HEK293 (cell line): Measurements from ENCODE around the gene SSBP3.

Experiments used
- CTCF ChIA-PET: fragments of 350-600 bp; formaldehyde crosslinking; extraction: SDS; loops from one replicate; lab custom pipeline; 2021; ENCODE audit warnings: antibody characterized with exemption; lab: Yijun Ruan, JAX
- POLR2A ChIA-PET: fragments of 300-600 bp; formaldehyde crosslinking; extraction: SDS; loops from one replicate; lab custom pipeline; 2020; ENCODE audit warnings: antibody characterized with exemption, inconsistent platforms; lab: Yijun Ruan, JAX
- H3K27ac ChIP-seq: fragments of 200-500 bp; sonication (Bioruptor generic); 2 replicates; pipeline ENCODE4 v1.5.1; 2014; ENCODE audit warnings: low read depth, low read length, control low read depth, inconsistent platforms; ENCODE audit errors: extremely low read depth
- H3K36me3 ChIP-seq, 2 experiments: fragments of 200-500 bp in 1 of 2; sonication (Bioruptor generic) in 1 of 2; 1 replicate in 1 of 2; 2 replicates in 1 of 2; pipeline ENCODE4 v1.5.1; 2014 to 2017; ENCODE audit warnings: inconsistent platforms in 2 of 2, low read length in 2 of 2; ENCODE audit not compliant: control insufficient read depth in 2 of 2, insufficient read depth in 1 of 2
- H3K4me1 ChIP-seq: fragments of 200-500 bp; sonication (Bioruptor generic); 2 replicates; pipeline ENCODE4 v1.5.1; 2014; ENCODE audit warnings: mild to moderate bottlenecking, low read length, inconsistent platforms; ENCODE audit not compliant: control insufficient read depth, insufficient read depth
- H3K4me3 ChIP-seq: 2 replicates; pipeline ENCODE4 v1.5.1; 2011; ENCODE audit warnings: low read depth, mild to moderate bottlenecking, control low read depth, low read length, moderate library complexity
- H3K9me3 ChIP-seq: fragments of 200-500 bp; sonication (Bioruptor generic); 2 replicates; pipeline ENCODE4 v1.5.1; 2014; ENCODE audit warnings: low read depth, low read length, inconsistent platforms; ENCODE audit not compliant: control insufficient read depth, insufficient read depth
- BCL11A ChIP-seq: fragments of 450-650 bp; formaldehyde crosslinking; IDR thresholded peaks from 2 replicates; pipeline ENCODE4 v1.5.1; 2016; ENCODE audit warnings: low read depth, missing biosample characterization, missing genetic modification characterization
- MEIS1 ChIP-seq: sonication (generic); formaldehyde crosslinking; IDR thresholded peaks from 2 replicates; pipeline ENCODE4 v1.8.1; 2022; ENCODE audit warnings: missing genetic modification reagents, mild to moderate bottlenecking, borderline replicate concordance
- PBX3 ChIP-seq: sonication (generic); formaldehyde crosslinking; IDR thresholded peaks from 2 replicates; pipeline ENCODE4 v1.8.1; 2022; ENCODE audit warnings: mild to moderate bottlenecking, moderate library complexity, missing genetic modification reagents
- PRDM6 ChIP-seq: fragments of 450-650 bp; formaldehyde crosslinking; IDR thresholded peaks from 2 replicates; pipeline ENCODE4 v1.5.1; 2017; ENCODE audit warnings: missing biosample characterization, missing genetic modification characterization
- TCF7L2 ChIP-seq: IDR thresholded peaks from 2 replicates; pipeline ENCODE4 v1.6.1; 2011; ENCODE audit warnings: low read depth, mild to moderate bottlenecking, inconsistent platforms, low read length, moderate library complexity, borderline replicate concordance
- ZNF146 ChIP-seq: fragments of 450-650 bp; formaldehyde crosslinking; IDR thresholded peaks from 2 replicates; pipeline ENCODE4 v1.5.1; 2016; ENCODE audit warnings: missing biosample characterization, missing genetic modification characterization
- ZNF302 ChIP-seq: fragments of 450-650 bp; formaldehyde crosslinking; IDR thresholded peaks from 2 replicates; pipeline ENCODE4 v1.5.1; 2016; ENCODE audit warnings: missing biosample characterization, missing genetic modification characterization, low read depth
- ZNF354C ChIP-seq: fragments of 450-650 bp; formaldehyde crosslinking; IDR thresholded peaks from 2 replicates; pipeline ENCODE4 v1.5.1; 2016; ENCODE audit warnings: missing biosample characterization, missing genetic modification characterization, low read depth, borderline replicate concordance
- ZNF404 ChIP-seq: fragments of 450-650 bp; formaldehyde crosslinking; IDR thresholded peaks from 2 replicates; pipeline ENCODE4 v1.5.1; 2017; ENCODE audit warnings: missing biosample characterization, missing genetic modification characterization
- ZNF473 ChIP-seq: fragments of 450-650 bp; formaldehyde crosslinking; IDR thresholded peaks from 2 replicates; pipeline ENCODE4 v1.5.1; 2017; ENCODE audit warnings: missing biosample characterization, missing genetic modification characterization
- ZNF555 ChIP-seq: fragments of 450-650 bp; formaldehyde crosslinking; conservative IDR thresholded peaks from 2 replicates; pipeline ENCODE4 v1.5.1; 2017; ENCODE audit warnings: missing biosample characterization, mild to moderate bottlenecking, missing genetic modification characterization, inconsistent platforms
- ZNF558 ChIP-seq: fragments of 450-650 bp; formaldehyde crosslinking; IDR thresholded peaks from 2 replicates; pipeline ENCODE4 v1.5.1; 2016; ENCODE audit warnings: missing biosample characterization, missing genetic modification characterization
- ZSCAN23 ChIP-seq: fragments of 450-650 bp; formaldehyde crosslinking; IDR thresholded peaks from 2 replicates; pipeline ENCODE4 v1.5.1; 2016; ENCODE audit warnings: missing biosample characterization, missing genetic modification characterization
- TF ChIP-seq, protein P1 (sequence below): fragments of 450-650 bp; formaldehyde crosslinking; IDR thresholded peaks from 2 replicates; pipeline ENCODE4 v1.5.1; 2017; ENCODE audit warnings: missing biosample characterization, mild to moderate bottlenecking, missing genetic modification characterization, moderate library complexity
- TF ChIP-seq, protein P2 (sequence below): fragments of 450-650 bp; formaldehyde crosslinking; IDR thresholded peaks from 2 replicates; pipeline ENCODE4 v1.5.1; 2016; ENCODE audit warnings: missing biosample characterization, missing genetic modification characterization
- TF ChIP-seq, protein P3 (sequence below): fragments of 450-650 bp; formaldehyde crosslinking; IDR thresholded peaks from 2 replicates; pipeline ENCODE4 v1.5.1; 2016; ENCODE audit warnings: missing biosample characterization, missing genetic modification characterization, low read depth
- TF ChIP-seq, protein P4 (sequence below): IDR thresholded peaks from 2 replicates; pipeline ENCODE4 v1.6.1; 2011; ENCODE audit warnings: mild to moderate bottlenecking, low read depth, low read length, borderline replicate concordance
- TF ChIP-seq, protein P5 (sequence below): fragments of 450-650 bp; IDR thresholded peaks from 2 replicates; pipeline ENCODE4 v1.5.1; 2018; ENCODE audit warnings: missing biosample characterization, missing genetic modification characterization

Gene SSBP3

DNA sequence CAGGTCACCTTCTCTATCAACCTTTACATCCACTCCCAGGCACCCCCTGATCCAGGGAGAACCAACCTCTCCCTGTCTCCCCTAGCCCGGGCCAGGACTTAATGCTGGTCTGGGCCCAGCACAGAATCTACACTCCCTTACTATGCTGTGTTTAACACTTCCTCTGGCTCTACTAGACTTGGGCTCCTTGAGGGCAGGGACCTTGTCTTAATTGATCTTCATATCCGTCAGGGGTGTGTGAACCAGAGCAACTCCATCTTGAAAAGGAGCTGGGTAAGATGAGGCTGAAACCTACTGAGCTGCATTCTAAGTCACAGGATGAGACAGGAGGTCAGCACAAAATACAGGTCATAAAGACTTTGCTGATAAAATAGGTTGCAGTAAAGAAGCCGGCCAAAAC lies 98.9 kb downstream of the SSBP3 start:
- ChIA-PET CTCF (no interaction called here), POLR2A (no interaction called here)
- TF ChIP-seq, protein P1, sequence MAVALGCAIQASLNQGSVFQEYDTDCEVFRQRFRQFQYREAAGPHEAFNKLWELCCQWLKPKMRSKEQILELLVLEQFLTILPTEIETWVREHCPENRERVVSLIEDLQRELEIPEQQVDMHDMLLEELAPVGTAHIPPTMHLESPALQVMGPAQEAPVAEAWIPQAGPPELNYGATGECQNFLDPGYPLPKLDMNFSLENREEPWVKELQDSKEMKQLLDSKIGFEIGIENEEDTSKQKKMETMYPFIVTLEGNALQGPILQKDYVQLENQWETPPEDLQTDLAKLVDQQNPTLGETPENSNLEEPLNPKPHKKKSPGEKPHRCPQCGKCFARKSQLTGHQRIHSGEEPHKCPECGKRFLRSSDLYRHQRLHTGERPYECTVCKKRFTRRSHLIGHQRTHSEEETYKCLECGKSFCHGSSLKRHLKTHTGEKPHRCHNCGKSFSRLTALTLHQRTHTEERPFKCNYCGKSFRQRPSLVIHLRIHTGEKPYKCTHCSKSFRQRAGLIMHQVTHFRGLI (tag by site-specific recombination) = peak; percentile 98
- TF ChIP-seq ZNF354C = no peak
- H3K27ac ChIP-seq = no peak overlapping the region
- no peaks in the 10 kb centered on the region for H3K9me3 ChIP-seq
- 0 out of 2 replicates have a peak, but pooled peaks cover 4% of the 10 kb centered on the region for H3K4me1 ChIP-seq
- no peaks in the 10 kb centered on the region for H3K36me3 ChIP-seq
- H3K4me3 ChIP-seq = no peak overlapping the region

GRCh38 chr1:54305906-54306514 lies 100.2 kb downstream of the SSBP3 start:
- 0 out of 2 replicates have a peak, but pooled peaks cover 4% of the 10 kb centered on the region for H3K4me1 ChIP-seq
- no peak overlapping the region for H3K4me3 ChIP-seq
- ChIA-PET CTCF (interaction anchor here (0.7 kb wide), 1 partner anchor 10 kb away, joined by 3 read pairs; no protein-coding TSS in a partner anchor), POLR2A (no interaction called here)
- no peaks in the 10 kb centered on the region for H3K9me3 ChIP-seq
- TF ChIP-seq ZNF473 (no peak), ZNF558 (tag by site-specific recombination) (no peak), MEIS1 (CRISPR knock-in tag) (no peak), ZNF146 (tag by site-specific recombination) (no peak), ZNF555 (tag by site-specific recombination) (no peak), ZNF404 (tag by site-specific recombination) (no peak), ZSCAN23 (tag by site-specific recombination) (no peak), TCF7L2 (no peak), BCL11A (tag by site-specific recombination) (no peak), PBX3 (CRISPR knock-in tag) (no peak), PRDM6 (no peak), ZNF302 (no peak)
- TF ChIP-seq, protein P2, sequence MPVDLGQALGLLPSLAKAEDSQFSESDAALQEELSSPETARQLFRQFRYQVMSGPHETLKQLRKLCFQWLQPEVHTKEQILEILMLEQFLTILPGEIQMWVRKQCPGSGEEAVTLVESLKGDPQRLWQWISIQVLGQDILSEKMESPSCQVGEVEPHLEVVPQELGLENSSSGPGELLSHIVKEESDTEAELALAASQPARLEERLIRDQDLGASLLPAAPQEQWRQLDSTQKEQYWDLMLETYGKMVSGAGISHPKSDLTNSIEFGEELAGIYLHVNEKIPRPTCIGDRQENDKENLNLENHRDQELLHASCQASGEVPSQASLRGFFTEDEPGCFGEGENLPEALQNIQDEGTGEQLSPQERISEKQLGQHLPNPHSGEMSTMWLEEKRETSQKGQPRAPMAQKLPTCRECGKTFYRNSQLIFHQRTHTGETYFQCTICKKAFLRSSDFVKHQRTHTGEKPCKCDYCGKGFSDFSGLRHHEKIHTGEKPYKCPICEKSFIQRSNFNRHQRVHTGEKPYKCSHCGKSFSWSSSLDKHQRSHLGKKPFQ (tag by site-specific recombination) = no peak
- TF ChIP-seq, protein P3, sequence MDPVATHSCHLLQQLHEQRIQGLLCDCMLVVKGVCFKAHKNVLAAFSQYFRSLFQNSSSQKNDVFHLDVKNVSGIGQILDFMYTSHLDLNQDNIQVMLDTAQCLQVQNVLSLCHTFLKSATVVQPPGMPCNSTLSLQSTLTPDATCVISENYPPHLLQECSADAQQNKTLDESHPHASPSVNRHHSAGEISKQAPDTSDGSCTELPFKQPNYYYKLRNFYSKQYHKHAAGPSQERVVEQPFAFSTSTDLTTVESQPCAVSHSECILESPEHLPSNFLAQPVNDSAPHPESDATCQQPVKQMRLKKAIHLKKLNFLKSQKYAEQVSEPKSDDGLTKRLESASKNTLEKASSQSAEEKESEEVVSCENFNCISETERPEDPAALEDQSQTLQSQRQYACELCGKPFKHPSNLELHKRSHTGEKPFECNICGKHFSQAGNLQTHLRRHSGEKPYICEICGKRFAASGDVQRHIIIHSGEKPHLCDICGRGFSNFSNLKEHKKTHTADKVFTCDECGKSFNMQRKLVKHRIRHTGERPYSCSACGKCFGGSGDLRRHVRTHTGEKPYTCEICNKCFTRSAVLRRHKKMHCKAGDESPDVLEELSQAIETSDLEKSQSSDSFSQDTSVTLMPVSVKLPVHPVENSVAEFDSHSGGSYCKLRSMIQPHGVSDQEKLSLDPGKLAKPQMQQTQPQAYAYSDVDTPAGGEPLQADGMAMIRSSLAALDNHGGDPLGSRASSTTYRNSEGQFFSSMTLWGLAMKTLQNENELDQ = no peak
- TF ChIP-seq, protein P4, sequence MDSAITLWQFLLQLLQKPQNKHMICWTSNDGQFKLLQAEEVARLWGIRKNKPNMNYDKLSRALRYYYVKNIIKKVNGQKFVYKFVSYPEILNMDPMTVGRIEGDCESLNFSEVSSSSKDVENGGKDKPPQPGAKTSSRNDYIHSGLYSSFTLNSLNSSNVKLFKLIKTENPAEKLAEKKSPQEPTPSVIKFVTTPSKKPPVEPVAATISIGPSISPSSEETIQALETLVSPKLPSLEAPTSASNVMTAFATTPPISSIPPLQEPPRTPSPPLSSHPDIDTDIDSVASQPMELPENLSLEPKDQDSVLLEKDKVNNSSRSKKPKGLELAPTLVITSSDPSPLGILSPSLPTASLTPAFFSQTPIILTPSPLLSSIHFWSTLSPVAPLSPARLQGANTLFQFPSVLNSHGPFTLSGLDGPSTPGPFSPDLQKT = no peak
- TF ChIP-seq, protein P5, sequence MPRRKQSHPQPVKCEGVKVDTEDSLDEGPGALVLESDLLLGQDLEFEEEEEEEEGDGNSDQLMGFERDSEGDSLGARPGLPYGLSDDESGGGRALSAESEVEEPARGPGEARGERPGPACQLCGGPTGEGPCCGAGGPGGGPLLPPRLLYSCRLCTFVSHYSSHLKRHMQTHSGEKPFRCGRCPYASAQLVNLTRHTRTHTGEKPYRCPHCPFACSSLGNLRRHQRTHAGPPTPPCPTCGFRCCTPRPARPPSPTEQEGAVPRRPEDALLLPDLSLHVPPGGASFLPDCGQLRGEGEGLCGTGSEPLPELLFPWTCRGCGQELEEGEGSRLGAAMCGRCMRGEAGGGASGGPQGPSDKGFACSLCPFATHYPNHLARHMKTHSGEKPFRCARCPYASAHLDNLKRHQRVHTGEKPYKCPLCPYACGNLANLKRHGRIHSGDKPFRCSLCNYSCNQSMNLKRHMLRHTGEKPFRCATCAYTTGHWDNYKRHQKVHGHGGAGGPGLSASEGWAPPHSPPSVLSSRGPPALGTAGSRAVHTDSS (tag by site-specific recombination) = no peak
- no peaks in the 10 kb centered on the region for H3K36me3 ChIP-seq
- H3K27ac ChIP-seq = no peak overlapping the region
